Caco-2 (cell line): ENCODE measurements around the gene CPZ. TPM values are rescaled to one million over a fixed set of nuclear protein-coding genes. Genes with fewer than 3 reads are reported as not detected.

ENCODE experiments used
- BruUV-seq: library from RNA; stranded (reverse); fragments of 400-500 nt; replicated peaks from 2 replicates; lab custom pipeline; 2021; lab: Mats Ljungman, UMichigan
- CTCF ChIA-PET: fragments of 300-600 bp; sonication (Branson Sonifier 250); formaldehyde crosslinking; loops from one replicate; lab custom pipeline; 2022; ENCODE audit warnings: antibody characterized with exemption; lab: Charles Lee
- POLR2A ChIA-PET: fragments of 300-600 bp; sonication (Branson Sonifier 250); formaldehyde crosslinking; loops from one replicate; lab custom pipeline; 2022; ENCODE audit warnings: antibody characterized with exemption; lab: Charles Lee
- DNase-seq, 2 experiments: peaks; one replicate each; pipeline versions ENCODE4 v3.0.0 to v3.0.0-alpha.2; 2020 to 2022
- H3K27me3 ChIP-seq: replicated peaks from 2 replicates; pipeline ENCODE4 v1.6.0; 2011; ENCODE audit warnings: low read length; ENCODE audit not compliant: control insufficient read depth, insufficient read depth
- H3K36me3 ChIP-seq: 2 replicates; pipeline ENCODE4 v1.5.1; 2011; ENCODE audit warnings: low read length; ENCODE audit not compliant: control insufficient read depth, insufficient read depth
- H3K4me1 ChIP-seq: fragments of 250-450 bp; sonication (Bioruptor Pico); 2 replicates; pipeline ENCODE4 v1.5.1; 2020; ENCODE audit warnings: mild to moderate bottlenecking
- H3K4me3 ChIP-seq: 2 replicates; pipeline ENCODE4 v1.5.1; 2011; ENCODE audit warnings: low read depth, mild to moderate bottlenecking, control low read depth, low read length
- H3K9me3 ChIP-seq: fragments of 250-450 bp; sonication (Bioruptor Pico); 2 replicates; pipeline ENCODE4 v1.5.1; 2020; ENCODE audit warnings: mild to moderate bottlenecking, moderate library complexity
- H3K27ac Mint-ChIP-seq: one replicate; pipeline ENCODE4 v1.8.0; 2022; ENCODE audit warnings: mixed read lengths; ENCODE audit not compliant: unreplicated experiment
- H3K27me3 Mint-ChIP-seq: one replicate; pipeline ENCODE4 v1.8.0; 2022; ENCODE audit warnings: mixed read lengths; ENCODE audit not compliant: insufficient read depth, unreplicated experiment
- H3K36me3 Mint-ChIP-seq: one replicate; pipeline ENCODE4 v1.8.0; 2022; ENCODE audit warnings: mild to moderate bottlenecking, mixed read lengths; ENCODE audit not compliant: insufficient read depth, unreplicated experiment
- H3K4me1 Mint-ChIP-seq: one replicate; pipeline ENCODE4 v1.8.0; 2022; ENCODE audit warnings: low read depth, mixed read lengths; ENCODE audit not compliant: unreplicated experiment
- H3K4me3 Mint-ChIP-seq: one replicate; pipeline ENCODE4 v1.8.0; 2022; ENCODE audit warnings: mild to moderate bottlenecking, moderate library complexity, mixed read lengths; ENCODE audit not compliant: unreplicated experiment
- H3K9me3 Mint-ChIP-seq: one replicate; pipeline ENCODE4 v1.8.0; 2022; ENCODE audit warnings: mixed read lengths; ENCODE audit not compliant: unreplicated experiment
- CTCF ChIP-seq, 2 experiments: fragments of 200-600 bp in 1 of 2; IDR thresholded peaks; 1 replicate in 1 of 2; 2 replicates in 1 of 2; pipeline versions ENCODE4 v1.5.1 to v1.8.0; 2011 to 2022; ENCODE audit warnings: antibody characterized with exemption in 1 of 2, control low read depth in 1 of 2, inconsistent platforms in 1 of 2, low read depth in 1 of 2, low read length in 1 of 2, mild to moderate bottlenecking in 1 of 2, moderate library complexity in 1 of 2; ENCODE audit not compliant: insufficient read depth in 1 of 2, severe bottlenecking in 1 of 2, unreplicated experiment in 1 of 2
- intact Hi-C: fragments of 100-400 bp; cut with micrococcal nuclease; formaldehyde crosslinking; loops from one replicate; pipeline ENCODE4 v1.10.0; 2022; ENCODE audit not compliant: unreplicated experiment
- total RNA-seq: library from RNA; stranded (reverse); gene quantifications from 2 replicates; pipeline ENCODE4 v1.2.3, GENCODE V29; 2022

CPZ gene
- total RNA-seq, 1 experiment from 2014 or later = 7.7 TPM

GRCh38 chr4:8581094-8581861 is 11.3 kb upstream of the CPZ start:
- no peak overlapping the region for H3K27ac Mint-ChIP-seq
- intact Hi-C loops = no loop called here
- TF ChIP-seq CTCF (IDR thresholded peaks at IDR 0.05; ENCODE audit: insufficient read depth in 1 of 2, low read depth in 1 of 2, low read length in 1 of 2, severe bottlenecking in 1 of 2, unreplicated experiment in 1 of 2) = no peak
- no peaks in the 10 kb centered on the region for H3K36me3 Mint-ChIP-seq
- no peaks in the 10 kb centered on the region for H3K9me3 ChIP-seq
- ChIA-PET POLR2A (no interaction called here), CTCF (interaction anchor here (0.9 kb wide), 1 partner anchor 11 kb away, joined by 3 read pairs; no protein-coding TSS in a partner anchor)
- H3K36me3 ChIP-seq = no peaks in the 10 kb centered on the region
- no peak overlapping the region for H3K4me3 ChIP-seq
- peaks cover 15% of the 10 kb centered on the region for H3K27me3 Mint-ChIP-seq
- DNase-seq = peak in 1 of 2 experiments; percentile 9
- no TSS peak for BruUV-seq
- H3K4me3 Mint-ChIP-seq = no peak overlapping the region
- H3K9me3 Mint-ChIP-seq = no peaks in the 10 kb centered on the region
- H3K27me3 ChIP-seq = no peaks in the 10 kb centered on the region
- no peaks in the 10 kb centered on the region for H3K4me1 Mint-ChIP-seq
- H3K4me1 ChIP-seq = no peaks in the 10 kb centered on the region

- Mint-ChIP-seq H3K4me3 (no peak overlapping the region), H3K4me1 (no peaks in the 10 kb centered on the region), H3K9me3 (no peaks in the 10 kb centered on the region), H3K27ac (no peak overlapping the region), H3K36me3 (no peaks in the 10 kb centered on the region), H3K27me3 (peaks cover 13% of the 10 kb centered on the region)
- TF ChIP-seq CTCF (IDR thresholded peaks at IDR 0.05; ENCODE audit: insufficient read depth in 1 of 2, low read depth in 1 of 2, low read length in 1 of 2, severe bottlenecking in 1 of 2, unreplicated experiment in 1 of 2) = no peak
- no peaks in the 10 kb centered on the region for H3K36me3 ChIP-seq
- no TSS peak for BruUV-seq
- H3K27me3 ChIP-seq = no peaks in the 10 kb centered on the region
- CTCF ChIA-PET = no interaction called here
- POLR2A ChIA-PET = no interaction called here
- H3K9me3 ChIP-seq = no peaks in the 10 kb centered on the region
- no peaks in the 10 kb centered on the region for H3K4me1 ChIP-seq
- intact Hi-C loops = no loop called here
- H3K4me3 ChIP-seq = no peak overlapping the region
- DNase-seq = peak in 1 of 2 experiments; percentile 11
Observed at GRCh38 chr4:8582016-8582415, 10.5 kb upstream of the CPZ start.

GRCh38 chr4:8582436-8582835 is 10.1 kb upstream of the CPZ start:
- BruUV-seq = no TSS peak

More at GRCh38 chr4:8582436-8582835, 10.1 kb upstream of the CPZ start:
- no peaks in the 10 kb centered on the region for H3K27me3 ChIP-seq
- H3K4me3 ChIP-seq = no peak overlapping the region
- no peaks in the 10 kb centered on the region for H3K9me3 ChIP-seq
- no peak for TF ChIP-seq CTCF (IDR thresholded peaks at IDR 0.05; ENCODE audit: insufficient read depth in 1 of 2, low read depth in 1 of 2, low read length in 1 of 2, severe bottlenecking in 1 of 2, unreplicated experiment in 1 of 2)
- ChIA-PET POLR2A (no interaction called here), CTCF (no interaction called here)
- H3K4me1 ChIP-seq = no peaks in the 10 kb centered on the region
- intact Hi-C loops = no loop called here
- no peaks in the 10 kb centered on the region for H3K4me1 Mint-ChIP-seq
- DNase-seq = peak in 1 of 2 experiments; percentile 14
- H3K27me3 Mint-ChIP-seq = peaks cover 10% of the 10 kb centered on the region
- no peaks in the 10 kb centered on the region for H3K9me3 Mint-ChIP-seq
- no peak overlapping the region for H3K4me3 Mint-ChIP-seq
- H3K36me3 Mint-ChIP-seq = no peaks in the 10 kb centered on the region
- no peak overlapping the region for H3K27ac Mint-ChIP-seq
- no peaks in the 10 kb centered on the region for H3K36me3 ChIP-seq
